HepG2 (cell line): ENCODE measurements around the gene ACOXL. TPM values are rescaled to one million over a fixed set of nuclear protein-coding genes. Genes with fewer than 3 reads are reported as not detected.

Experiments used
- CENPX ChIP-seq: sonication (generic); formaldehyde crosslinking; IDR thresholded peaks from 2 replicates; pipeline ENCODE4 v1.9.0; 2021; ENCODE audit warnings: mild to moderate bottlenecking, missing genetic modification reagents, moderate library complexity
- ELF3 ChIP-seq: IDR thresholded peaks from 2 replicates; pipeline ENCODE4 v1.6.1; 2016; ENCODE audit warnings: missing genetic modification reagents, missing compliant biosample characterization
- GATAD1 ChIP-seq: IDR thresholded peaks from 2 replicates; pipeline ENCODE4 v1.6.1; 2016; ENCODE audit warnings: missing genetic modification reagents, missing compliant biosample characterization
- MBNL3 ChIP-seq: fragments of 250-450 bp; sonication (Bioruptor Pico); conservative IDR thresholded peaks from 2 replicates; pipeline ENCODE4 v1.8.0; 2022; ENCODE audit warnings: mild to moderate bottlenecking, inconsistent platforms
- NR1H2 ChIP-seq: sonication (generic); formaldehyde crosslinking; IDR thresholded peaks from 2 replicates; pipeline ENCODE4 v1.8.1; 2022; ENCODE audit warnings: low read depth, missing genetic modification reagents, borderline replicate concordance
- NR2F2 ChIP-seq: IDR thresholded peaks from 2 replicates; pipeline ENCODE4 v1.6.1; 2012; ENCODE audit warnings: low read depth, inconsistent platforms, borderline replicate concordance
- SOX5 ChIP-seq: IDR thresholded peaks from 2 replicates; pipeline ENCODE4 v1.6.1; 2016; ENCODE audit warnings: borderline replicate concordance
- SRF ChIP-seq: IDR thresholded peaks from 2 replicates; pipeline ENCODE4 v1.6.1; 2011; ENCODE audit warnings: mild to moderate bottlenecking, low read depth, low read length, moderate library complexity
- ZNF20 ChIP-seq: sonication (generic); formaldehyde crosslinking; IDR thresholded peaks from 2 replicates; pipeline ENCODE4 v1.4.0; 2020; ENCODE audit warnings: mild to moderate bottlenecking, moderate library complexity, missing genetic modification reagents
- ZNF335 ChIP-seq: sonication (generic); formaldehyde crosslinking; IDR thresholded peaks from 2 replicates; pipeline ENCODE4 v1.4.0; 2020; ENCODE audit warnings: missing genetic modification reagents
- ZNF564 ChIP-seq: sonication (generic); formaldehyde crosslinking; IDR thresholded peaks from 2 replicates; pipeline ENCODE4 v1.8.1; 2023; ENCODE audit warnings: mild to moderate bottlenecking, missing genetic modification reagents
- ZNF598 ChIP-seq: sonication (generic); formaldehyde crosslinking; IDR thresholded peaks from 2 replicates; pipeline ENCODE4 v1.5.1; 2020; ENCODE audit warnings: mild to moderate bottlenecking, missing genetic modification reagents, borderline replicate concordance
- ZNF614 ChIP-seq: IDR thresholded peaks from 2 replicates; pipeline ENCODE4 v1.6.1; 2018; ENCODE audit warnings: missing biosample characterization, missing genetic modification reagents, inconsistent platforms, borderline replicate concordance
- ZNF883 ChIP-seq: sonication (generic); formaldehyde crosslinking; IDR thresholded peaks from 2 replicates; pipeline ENCODE4 v1.5.1; 2020; ENCODE audit warnings: mild to moderate bottlenecking, missing genetic modification reagents; ENCODE audit errors: not compliant biosample characterization
- ZSCAN21 ChIP-seq: sonication (generic); formaldehyde crosslinking; IDR thresholded peaks from 2 replicates; pipeline ENCODE4 v1.8.0; 2022; ENCODE audit warnings: mild to moderate bottlenecking, missing genetic modification reagents, moderate library complexity, borderline replicate concordance
- polyA plus RNA-seq, 8 experiments: library from polyadenylated mRNA; depleted of rRNA in 3 of 8; stranded (reverse) in 7 of 8; unstranded in 1 of 8; fragments of >200 nt; fragmentation: Illumina TruSeq in 4 of 8; extraction: Trizol in 4 of 8; gene quantifications; 2 replicates each; pipeline versions ENCODE4 v1.2.1 to v1.2.3, GENCODE V29; 2011 to 2016; ENCODE audit warnings: low read depth in 4 of 8, missing spikeins in 1 of 8, mixed read lengths in 1 of 8; ENCODE audit not compliant: insufficient read depth in 1 of 8
- total RNA-seq, 5 experiments: library from RNA; depleted of rRNA; stranded (reverse); fragments of >200 nt; fragmentation: Illumina TruSeq; extraction: Trizol; gene quantifications; 2 replicates each; pipeline ENCODE4 v1.2.3, GENCODE V29; 2016; ENCODE audit warnings: low read depth in 1 of 5
- TF ChIP-seq, protein P1 (sequence below): IDR thresholded peaks from 2 replicates; pipeline ENCODE4 v1.4.0; 2020; ENCODE audit warnings: mild to moderate bottlenecking, missing genetic modification reagents
- TF ChIP-seq, protein P2 (sequence below): IDR thresholded peaks from 2 replicates; pipeline ENCODE4 v1.6.1; 2016; ENCODE audit warnings: missing compliant biosample characterization, missing genetic modification reagents, borderline replicate concordance
- TF ChIP-seq, protein P3 (sequence below): sonication (generic); formaldehyde crosslinking; IDR thresholded peaks from 2 replicates; pipeline ENCODE4 v1.4.0; 2020; ENCODE audit warnings: low read depth, mild to moderate bottlenecking, missing genetic modification reagents
- TF ChIP-seq, protein P4 (sequence below): sonication (generic); formaldehyde crosslinking; IDR thresholded peaks from 2 replicates; pipeline ENCODE4 v1.4.0; 2020; ENCODE audit warnings: mild to moderate bottlenecking, missing genetic modification reagents, borderline replicate concordance

The ACOXL gene
- total and polyA plus RNA-seq, 2 of the 13 experiments (the other 11 are each of a cell fraction or from before 2014, with no cell fraction given): not detected

DNA sequence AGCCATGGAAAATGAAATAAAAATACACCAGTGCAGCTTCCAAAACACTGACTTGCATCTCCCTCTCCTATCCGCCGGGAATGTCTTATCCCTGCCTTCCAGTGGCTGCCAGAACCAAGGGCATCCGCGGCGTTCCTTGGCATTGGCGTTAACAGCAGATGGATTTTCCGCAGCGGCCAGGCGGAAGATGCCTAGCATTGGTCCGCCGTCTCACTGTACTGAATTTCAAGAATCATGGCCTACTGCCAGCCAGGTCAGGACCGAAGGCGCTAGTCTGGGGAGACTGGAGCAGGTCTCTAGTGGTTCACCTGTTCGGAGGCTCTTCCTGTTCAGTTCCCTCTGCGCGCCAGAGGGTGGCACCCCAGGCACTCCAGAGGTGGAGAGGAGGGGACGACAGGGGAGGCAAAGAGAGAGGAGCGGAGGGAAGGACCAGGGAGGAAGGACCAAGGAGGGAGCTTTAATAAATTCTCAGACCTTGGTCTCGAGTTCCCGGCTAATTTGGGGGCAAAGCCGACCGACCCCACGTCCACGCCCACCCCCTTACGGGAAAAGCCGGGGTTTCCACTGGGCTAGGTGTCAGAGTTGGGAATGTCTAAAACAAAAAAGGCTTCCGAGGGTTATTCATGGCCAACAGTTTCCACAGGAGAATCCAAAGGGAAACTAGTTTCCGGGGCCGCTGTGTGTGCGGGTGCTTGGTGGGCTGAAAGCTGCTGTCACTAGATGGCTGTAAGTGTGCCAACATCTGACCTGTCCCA lies 384.6 kb downstream of the ACOXL start (continued):
- TF ChIP-seq, protein P1, sequence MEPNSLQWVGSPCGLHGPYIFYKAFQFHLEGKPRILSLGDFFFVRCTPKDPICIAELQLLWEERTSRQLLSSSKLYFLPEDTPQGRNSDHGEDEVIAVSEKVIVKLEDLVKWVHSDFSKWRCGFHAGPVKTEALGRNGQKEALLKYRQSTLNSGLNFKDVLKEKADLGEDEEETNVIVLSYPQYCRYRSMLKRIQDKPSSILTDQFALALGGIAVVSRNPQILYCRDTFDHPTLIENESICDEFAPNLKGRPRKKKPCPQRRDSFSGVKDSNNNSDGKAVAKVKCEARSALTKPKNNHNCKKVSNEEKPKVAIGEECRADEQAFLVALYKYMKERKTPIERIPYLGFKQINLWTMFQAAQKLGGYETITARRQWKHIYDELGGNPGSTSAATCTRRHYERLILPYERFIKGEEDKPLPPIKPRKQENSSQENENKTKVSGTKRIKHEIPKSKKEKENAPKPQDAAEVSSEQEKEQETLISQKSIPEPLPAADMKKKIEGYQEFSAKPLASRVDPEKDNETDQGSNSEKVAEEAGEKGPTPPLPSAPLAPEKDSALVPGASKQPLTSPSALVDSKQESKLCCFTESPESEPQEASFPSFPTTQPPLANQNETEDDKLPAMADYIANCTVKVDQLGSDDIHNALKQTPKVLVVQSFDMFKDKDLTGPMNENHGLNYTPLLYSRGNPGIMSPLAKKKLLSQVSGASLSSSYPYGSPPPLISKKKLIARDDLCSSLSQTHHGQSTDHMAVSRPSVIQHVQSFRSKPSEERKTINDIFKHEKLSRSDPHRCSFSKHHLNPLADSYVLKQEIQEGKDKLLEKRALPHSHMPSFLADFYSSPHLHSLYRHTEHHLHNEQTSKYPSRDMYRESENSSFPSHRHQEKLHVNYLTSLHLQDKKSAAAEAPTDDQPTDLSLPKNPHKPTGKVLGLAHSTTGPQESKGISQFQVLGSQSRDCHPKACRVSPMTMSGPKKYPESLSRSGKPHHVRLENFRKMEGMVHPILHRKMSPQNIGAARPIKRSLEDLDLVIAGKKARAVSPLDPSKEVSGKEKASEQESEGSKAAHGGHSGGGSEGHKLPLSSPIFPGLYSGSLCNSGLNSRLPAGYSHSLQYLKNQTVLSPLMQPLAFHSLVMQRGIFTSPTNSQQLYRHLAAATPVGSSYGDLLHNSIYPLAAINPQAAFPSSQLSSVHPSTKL: peak; percentile 59
- TF ChIP-seq, protein P2, sequence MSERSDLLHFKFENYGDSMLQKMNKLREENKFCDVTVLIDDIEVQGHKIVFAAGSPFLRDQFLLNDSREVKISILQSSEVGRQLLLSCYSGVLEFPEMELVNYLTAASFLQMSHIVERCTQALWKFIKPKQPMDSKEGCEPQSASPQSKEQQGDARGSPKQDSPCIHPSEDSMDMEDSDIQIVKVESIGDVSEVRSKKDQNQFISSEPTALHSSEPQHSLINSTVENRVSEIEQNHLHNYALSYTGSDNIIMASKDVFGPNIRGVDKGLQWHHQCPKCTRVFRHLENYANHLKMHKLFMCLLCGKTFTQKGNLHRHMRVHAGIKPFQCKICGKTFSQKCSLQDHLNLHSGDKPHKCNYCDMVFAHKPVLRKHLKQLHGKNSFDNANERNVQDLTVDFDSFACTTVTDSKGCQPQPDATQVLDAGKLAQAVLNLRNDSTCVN (CRISPR knock-in tag): peak; percentile 24; the same call in 1 of the 2 replicates
- TF ChIP-seq ZNF883 (CRISPR knock-in tag) (no peak), ZNF335 (CRISPR knock-in tag) (no peak), CENPX (CRISPR knock-in tag) (no peak), SRF (no peak), ELF3 (CRISPR knock-in tag) (peak; percentile 89), SOX5 (CRISPR knock-in tag) (no peak; the same call in 1 of the 2 replicates), NR1H2 (no peak), ZNF20 (CRISPR knock-in tag) (no peak), MBNL3 (CRISPR knock-in tag) (no peak), ZNF598 (CRISPR knock-in tag) (peak; percentile 45; the same call in 1 of the 2 replicates), ZNF614 (CRISPR knock-in tag) (no peak; the same call in 1 of the 2 replicates), ZSCAN21 (CRISPR knock-in tag) (no peak; the same call in 1 of the 2 replicates), GATAD1 (CRISPR knock-in tag) (peak; percentile 36; the same call in 1 of the 2 replicates), NR2F2 (no peak), ZNF564 (CRISPR knock-in tag) (no peak)
- TF ChIP-seq, protein P3, sequence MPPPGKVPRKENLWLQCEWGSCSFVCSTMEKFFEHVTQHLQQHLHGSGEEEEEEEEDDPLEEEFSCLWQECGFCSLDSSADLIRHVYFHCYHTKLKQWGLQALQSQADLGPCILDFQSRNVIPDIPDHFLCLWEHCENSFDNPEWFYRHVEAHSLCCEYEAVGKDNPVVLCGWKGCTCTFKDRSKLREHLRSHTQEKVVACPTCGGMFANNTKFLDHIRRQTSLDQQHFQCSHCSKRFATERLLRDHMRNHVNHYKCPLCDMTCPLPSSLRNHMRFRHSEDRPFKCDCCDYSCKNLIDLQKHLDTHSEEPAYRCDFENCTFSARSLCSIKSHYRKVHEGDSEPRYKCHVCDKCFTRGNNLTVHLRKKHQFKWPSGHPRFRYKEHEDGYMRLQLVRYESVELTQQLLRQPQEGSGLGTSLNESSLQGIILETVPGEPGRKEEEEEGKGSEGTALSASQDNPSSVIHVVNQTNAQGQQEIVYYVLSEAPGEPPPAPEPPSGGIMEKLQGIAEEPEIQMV (CRISPR knock-in tag): no peak
- TF ChIP-seq, protein P4, sequence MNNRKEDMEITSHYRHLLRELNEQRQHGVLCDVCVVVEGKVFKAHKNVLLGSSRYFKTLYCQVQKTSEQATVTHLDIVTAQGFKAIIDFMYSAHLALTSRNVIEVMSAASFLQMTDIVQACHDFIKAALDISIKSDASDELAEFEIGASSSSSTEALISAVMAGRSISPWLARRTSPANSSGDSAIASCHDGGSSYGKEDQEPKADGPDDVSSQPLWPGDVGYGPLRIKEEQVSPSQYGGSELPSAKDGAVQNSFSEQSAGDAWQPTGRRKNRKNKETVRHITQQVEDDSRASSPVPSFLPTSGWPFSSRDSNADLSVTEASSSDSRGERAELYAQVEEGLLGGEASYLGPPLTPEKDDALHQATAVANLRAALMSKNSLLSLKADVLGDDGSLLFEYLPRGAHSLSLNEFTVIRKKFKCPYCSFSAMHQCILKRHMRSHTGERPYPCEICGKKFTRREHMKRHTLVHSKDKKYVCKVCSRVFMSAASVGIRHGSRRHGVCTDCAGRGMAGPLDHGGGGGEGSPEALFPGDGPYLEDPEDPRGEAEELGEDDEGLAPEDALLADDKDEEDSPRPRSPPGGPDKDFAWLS: no peak
